GM21576 (cell line): ENCODE data around the gene PRAME.
"Not testable (repeated sequence)": the region's sequence is repeated elsewhere in the genome, so short reads cannot be mapped to it uniquely, and the experiment has no call there.

Source experiments
- ATAC-seq: cut with Tn5 transposase; IDR thresholded peaks from one replicate; pipeline ENCODE4 v1.9.1; 2021; ENCODE audit warnings: mild to moderate bottlenecking, moderate library complexity; ENCODE audit not compliant: unreplicated experiment

PRAME gene

GRCh38 chr22:22526125-22526912 lies 32.7 kb downstream of the PRAME start:
- ATAC-seq = no peak

- ATAC-seq = no peak
Measured at GRCh38 chr22:22523494-22523893, 35.6 kb downstream of the PRAME start.

- no peak for ATAC-seq
Measured at GRCh38 chr22:22521631-22522030, 37.4 kb downstream of the PRAME start.

GRCh38 chr22:22520667-22521602 lies 38.1 kb downstream of the PRAME start:
- ATAC-seq = no peak

GRCh38 chr22:22520020-22520656 lies 38.9 kb downstream of the PRAME start, which contains the start of gene ZNF280A:
Gene ZNF280A (minus strand): TSS chr22:22520270. CDS start chr22:22515630, 4,640 bp downstream.
- ATAC-seq = no peak

GRCh38 chr22:22519591-22519990 lies 39.5 kb downstream of the PRAME start:
- no peak for ATAC-seq

- no peak for ATAC-seq
Measured at GRCh38 chr22:22516992-22517391, 42.1 kb downstream of the PRAME start.

- no peak for ATAC-seq
Measured at GRCh38 chr22:22515890-22516289, 43.2 kb downstream of the PRAME start.

GRCh38 chr22:22514431-22514830 lies 44.6 kb downstream of the PRAME start:
- not testable (repeated sequence) for ATAC-seq

GRCh38 chr22:22513619-22514018 lies 45.4 kb downstream of the PRAME start:
- ATAC-seq = no peak

GRCh38 chr22:22512951-22513350 lies 46.1 kb downstream of the PRAME start:
- ATAC-seq = no peak

GRCh38 chr22:22510833-22511232 lies 48.2 kb downstream of the PRAME start:
- not testable (repeated sequence) for ATAC-seq

- not testable (repeated sequence) for ATAC-seq
Measured at GRCh38 chr22:22509912-22510311, 49.2 kb downstream of the PRAME start.

GRCh38 chr22:22508274-22509176 lies 50.5 kb downstream of the PRAME start, which contains the start of gene ZNF280B:
Gene ZNF280B (minus strand): TSS chr22:22508742. CDS start chr22:22489398, 19,344 bp downstream.
- peak; percentile 89 for ATAC-seq

GRCh38 chr22:22507743-22508273 lies 51.3 kb downstream of the PRAME start:
- ATAC-seq = no peak

GRCh38 chr22:22506736-22507135 lies 52.3 kb downstream of the PRAME start:
- no peak for ATAC-seq

- ATAC-seq = no peak
Measured at GRCh38 chr22:22498267-22498666, 60.8 kb downstream of the PRAME start.
